Osteocyte (in vitro differentiated cells): Measurements from ENCODE around the gene ZMYND11. TPM values are rescaled to one million over a fixed set of nuclear protein-coding genes. Genes with fewer than 3 reads are reported as not detected.
A peak's percentile ranks its signal among the peaks of the same experiment; 100 is the strongest.

ENCODE experiments used
- DNase-seq: peaks from one replicate; pipeline ENCODE4 v3.0.0; 2021; ENCODE audit warnings: mixed read lengths; ENCODE audit not compliant: unreplicated experiment; ENCODE audit errors: extremely low spot score
- H3K27ac Mint-ChIP-seq: one replicate; pipeline ENCODE4 v1.8.0; 2021; ENCODE audit warnings: mild to moderate bottlenecking, mixed read lengths; ENCODE audit not compliant: unreplicated experiment
- H3K27me3 Mint-ChIP-seq: one replicate; pipeline ENCODE4 v1.8.0; 2021; ENCODE audit warnings: mixed read lengths; ENCODE audit not compliant: unreplicated experiment
- H3K36me3 Mint-ChIP-seq: one replicate; pipeline ENCODE4 v1.8.0; 2021; ENCODE audit warnings: mixed read lengths; ENCODE audit not compliant: unreplicated experiment
- H3K4me1 Mint-ChIP-seq: one replicate; pipeline ENCODE4 v1.8.0; 2021; ENCODE audit warnings: mixed read lengths; ENCODE audit not compliant: unreplicated experiment
- H3K4me3 Mint-ChIP-seq: one replicate; pipeline ENCODE4 v1.8.0; 2021; ENCODE audit warnings: mild to moderate bottlenecking, moderate library complexity, mixed read lengths; ENCODE audit not compliant: unreplicated experiment
- H3K9me3 Mint-ChIP-seq: one replicate; pipeline ENCODE4 v1.8.0; 2021; ENCODE audit warnings: mixed read lengths; ENCODE audit not compliant: unreplicated experiment
- total RNA-seq: library from RNA; stranded (reverse); gene quantifications from 2 replicates; pipeline ENCODE4 v1.2.1, GENCODE V29; 2021
- TF ChIP-seq, protein P1 (sequence below): fragments of 200-600 bp; sonication (generic); IDR thresholded peaks from 2 replicates; pipeline ENCODE4 v1.5.0; 2021; ENCODE audit warnings: antibody characterized with exemption, mild to moderate bottlenecking, moderate library complexity

Gene ZMYND11
- total RNA-seq, 1 donor from 2014 or later = 87.8 TPM

DNA sequence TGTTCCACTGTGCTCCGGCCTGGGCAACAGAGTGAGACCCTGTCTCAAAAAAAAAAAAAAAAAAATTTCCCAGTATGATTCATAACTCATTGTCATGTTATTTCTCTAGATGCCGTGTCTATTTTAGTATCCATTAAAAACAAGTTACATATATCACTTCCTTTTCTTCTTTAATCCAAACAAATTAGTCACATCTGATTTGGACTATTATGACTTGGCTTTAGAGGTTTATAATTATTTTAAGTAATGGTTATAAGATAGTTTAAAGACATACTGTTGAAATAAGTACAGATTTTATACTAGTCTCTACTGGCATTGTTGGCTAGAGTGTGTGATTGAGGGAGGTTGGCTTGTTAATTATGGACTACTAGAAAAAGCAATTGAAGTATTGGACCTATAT is 53.3 kb downstream of the ZMYND11 start:
- peaks cover 35% of the 10 kb centered on the region for H3K36me3 Mint-ChIP-seq
- no peak for DNase-seq
- peak overlapping the region; percentile 27 for H3K27ac Mint-ChIP-seq
- H3K9me3 Mint-ChIP-seq = peaks cover 13% of the 10 kb centered on the region
- TF ChIP-seq, protein P1, sequence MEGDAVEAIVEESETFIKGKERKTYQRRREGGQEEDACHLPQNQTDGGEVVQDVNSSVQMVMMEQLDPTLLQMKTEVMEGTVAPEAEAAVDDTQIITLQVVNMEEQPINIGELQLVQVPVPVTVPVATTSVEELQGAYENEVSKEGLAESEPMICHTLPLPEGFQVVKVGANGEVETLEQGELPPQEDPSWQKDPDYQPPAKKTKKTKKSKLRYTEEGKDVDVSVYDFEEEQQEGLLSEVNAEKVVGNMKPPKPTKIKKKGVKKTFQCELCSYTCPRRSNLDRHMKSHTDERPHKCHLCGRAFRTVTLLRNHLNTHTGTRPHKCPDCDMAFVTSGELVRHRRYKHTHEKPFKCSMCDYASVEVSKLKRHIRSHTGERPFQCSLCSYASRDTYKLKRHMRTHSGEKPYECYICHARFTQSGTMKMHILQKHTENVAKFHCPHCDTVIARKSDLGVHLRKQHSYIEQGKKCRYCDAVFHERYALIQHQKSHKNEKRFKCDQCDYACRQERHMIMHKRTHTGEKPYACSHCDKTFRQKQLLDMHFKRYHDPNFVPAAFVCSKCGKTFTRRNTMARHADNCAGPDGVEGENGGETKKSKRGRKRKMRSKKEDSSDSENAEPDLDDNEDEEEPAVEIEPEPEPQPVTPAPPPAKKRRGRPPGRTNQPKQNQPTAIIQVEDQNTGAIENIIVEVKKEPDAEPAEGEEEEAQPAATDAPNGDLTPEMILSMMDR = no peak
- no peak overlapping the region for H3K4me3 Mint-ChIP-seq
- peaks cover 18% of the 10 kb centered on the region for H3K4me1 Mint-ChIP-seq
- no peaks in the 10 kb centered on the region for H3K27me3 Mint-ChIP-seq

DNA sequence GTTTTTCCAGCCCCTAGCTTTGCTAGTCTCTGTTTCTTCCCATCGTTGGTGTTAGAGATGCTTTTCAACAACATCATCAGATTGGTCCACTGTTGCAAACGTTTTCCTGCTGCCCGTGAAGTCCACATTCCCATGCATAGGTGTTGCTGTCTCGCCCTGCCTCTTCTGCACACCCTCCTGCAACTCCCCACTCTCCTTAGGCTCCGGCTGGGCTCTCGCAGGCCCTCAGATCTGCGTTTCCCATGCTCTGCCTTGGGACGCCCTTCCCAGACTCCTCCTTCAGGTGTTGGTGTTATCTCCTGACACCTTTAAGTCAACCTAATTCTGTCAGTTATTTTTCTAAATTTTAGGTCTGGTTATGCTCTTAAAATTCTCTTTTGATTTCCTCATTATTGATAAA is 55.0 kb downstream of the ZMYND11 start:
- DNase-seq = no peak
- TF ChIP-seq, protein P1 = no peak
- H3K27ac Mint-ChIP-seq = no peak overlapping the region
- H3K27me3 Mint-ChIP-seq = no peaks in the 10 kb centered on the region
- peaks cover 24% of the 10 kb centered on the region for H3K36me3 Mint-ChIP-seq
- H3K9me3 Mint-ChIP-seq = no peaks in the 10 kb centered on the region
- H3K4me3 Mint-ChIP-seq = no peak overlapping the region
- peaks cover 18% of the 10 kb centered on the region for H3K4me1 Mint-ChIP-seq

DNA sequence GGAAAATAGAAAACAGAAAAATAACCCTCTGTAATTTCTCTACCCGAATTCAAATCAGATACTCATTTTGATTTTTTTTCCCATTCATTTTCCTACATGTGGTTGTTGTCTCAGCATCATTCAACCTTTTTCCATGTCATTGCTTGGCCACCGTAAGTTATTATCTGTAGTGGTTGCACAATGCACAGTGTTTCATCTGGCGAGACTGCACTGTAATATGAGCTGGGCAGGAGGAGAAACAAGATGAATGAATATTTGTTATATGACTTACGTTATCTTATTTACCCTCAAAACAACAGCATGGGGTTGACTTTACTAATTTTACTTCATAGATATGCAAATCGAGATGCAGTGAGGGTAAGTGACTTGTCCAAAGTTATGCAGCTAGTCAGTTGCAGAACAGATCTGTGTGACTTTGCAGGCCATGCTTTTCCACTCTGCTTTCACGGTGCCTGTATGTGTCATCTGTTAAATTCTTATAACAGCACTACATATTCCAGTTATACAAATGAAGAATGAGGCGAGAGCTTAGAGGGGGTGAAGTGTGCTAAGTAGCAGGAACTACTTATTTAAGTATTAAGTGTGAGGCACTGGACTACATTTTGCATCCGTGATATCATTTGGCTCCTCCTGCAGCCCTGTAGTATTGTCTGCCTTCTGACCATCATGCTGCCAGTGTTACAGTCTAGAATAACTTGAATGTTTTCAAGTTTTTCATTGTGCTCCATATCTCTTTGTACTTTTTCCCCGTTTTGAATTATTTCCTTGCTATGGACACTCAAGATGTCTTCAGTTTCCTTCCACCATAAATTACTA is 56.7 kb downstream of the ZMYND11 start:
- H3K4me1 Mint-ChIP-seq = peaks cover 15% of the 10 kb centered on the region
- H3K27me3 Mint-ChIP-seq = no peaks in the 10 kb centered on the region
- no peak for DNase-seq
- peaks cover 22% of the 10 kb centered on the region for H3K36me3 Mint-ChIP-seq
- no peak overlapping the region for H3K4me3 Mint-ChIP-seq
- no peak overlapping the region for H3K27ac Mint-ChIP-seq
- H3K9me3 Mint-ChIP-seq = no peaks in the 10 kb centered on the region
- TF ChIP-seq, protein P1 = no peak

DNA sequence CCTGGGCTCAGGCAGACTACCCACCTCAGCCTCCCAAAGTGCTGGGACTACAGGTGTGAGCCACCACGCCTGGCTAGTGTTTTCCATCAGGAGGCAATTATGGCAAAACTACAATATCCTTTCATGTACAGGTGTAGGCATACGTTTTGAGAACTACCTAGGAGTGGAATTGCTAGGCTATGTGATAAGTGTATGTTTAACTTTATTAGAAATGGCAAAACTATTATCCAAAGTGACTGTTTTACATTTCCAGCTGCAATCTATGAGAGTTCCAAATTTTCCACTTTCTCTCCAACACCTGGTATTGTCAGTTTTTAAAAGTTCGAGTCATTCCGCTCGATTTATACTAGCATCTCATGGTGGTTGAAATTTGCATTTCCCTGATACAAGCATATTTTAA is 59.0 kb downstream of the ZMYND11 start:
- H3K4me3 Mint-ChIP-seq = no peak overlapping the region
- H3K9me3 Mint-ChIP-seq = no peaks in the 10 kb centered on the region
- H3K36me3 Mint-ChIP-seq = peaks cover 14% of the 10 kb centered on the region
- TF ChIP-seq, protein P1 = no peak
- no peaks in the 10 kb centered on the region for H3K27me3 Mint-ChIP-seq
- no peak overlapping the region for H3K27ac Mint-ChIP-seq
- DNase-seq = no peak
- H3K4me1 Mint-ChIP-seq = peaks cover 2% of the 10 kb centered on the region

DNA sequence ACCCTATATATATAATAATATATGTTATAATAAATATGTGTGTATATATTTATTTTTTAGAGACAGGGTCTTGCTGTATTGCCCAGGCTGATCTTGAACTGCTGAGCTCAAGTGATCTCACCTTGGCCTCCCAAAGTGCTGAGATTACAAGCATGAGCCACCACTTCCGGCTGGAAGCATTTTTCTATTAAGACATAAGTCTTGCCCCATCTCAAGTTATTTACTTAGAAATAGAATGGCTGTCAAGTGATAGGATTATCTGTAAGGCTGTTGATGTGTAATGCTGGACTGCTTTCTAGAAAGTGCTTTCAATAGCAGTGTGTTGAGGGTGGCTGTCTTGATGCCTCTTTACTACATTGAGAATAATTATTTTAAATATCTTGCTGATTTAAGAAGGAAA is 65.2 kb downstream of the ZMYND11 start:
- peaks cover 3% of the 10 kb centered on the region for H3K36me3 Mint-ChIP-seq
- no peaks in the 10 kb centered on the region for H3K9me3 Mint-ChIP-seq
- no peak overlapping the region for H3K27ac Mint-ChIP-seq
- no peaks in the 10 kb centered on the region for H3K27me3 Mint-ChIP-seq
- no peak overlapping the region for H3K4me3 Mint-ChIP-seq
- peaks cover 18% of the 10 kb centered on the region for H3K4me1 Mint-ChIP-seq
- TF ChIP-seq, protein P1 = no peak
- DNase-seq = no peak
